HEK293T (cell line): ENCODE data around the gene PAM.

Source experiments
- ARNT ChIP-seq: fragments of 450-650 bp; IDR thresholded peaks from 2 replicates; pipeline ENCODE4 v1.6.1; 2017; ENCODE audit warnings: mild to moderate bottlenecking
- CTBP1 ChIP-seq: fragments of 450-650 bp; IDR thresholded peaks from 2 replicates; pipeline ENCODE4 v1.6.1; 2016; ENCODE audit warnings: borderline replicate concordance
- ELF4 ChIP-seq: fragments of 450-650 bp; IDR thresholded peaks from 2 replicates; pipeline ENCODE4 v1.6.1; 2017; ENCODE audit warnings: antibody characterized with exemption
- FOXK2 ChIP-seq: fragments of 450-650 bp; IDR thresholded peaks from 2 replicates; pipeline ENCODE4 v1.6.1; 2016; ENCODE audit warnings: mild to moderate bottlenecking
- FOXM1 ChIP-seq: fragments of 450-650 bp; IDR thresholded peaks from 2 replicates; pipeline ENCODE4 v1.6.1; 2017; ENCODE audit warnings: mild to moderate bottlenecking, borderline replicate concordance
- HDGF ChIP-seq: fragments of 450-650 bp; IDR thresholded peaks from 2 replicates; pipeline ENCODE4 v1.6.1; 2017; ENCODE audit warnings: antibody characterized with exemption, borderline replicate concordance
- L3MBTL2 ChIP-seq: fragments of 450-650 bp; conservative IDR thresholded peaks from 2 replicates; pipeline ENCODE4 v1.6.1; 2016; ENCODE audit warnings: mild to moderate bottlenecking
- PKNOX1 ChIP-seq: fragments of 450-650 bp; IDR thresholded peaks from 2 replicates; pipeline ENCODE4 v1.6.1; 2016
- SP1 ChIP-seq: fragments of 450-650 bp; IDR thresholded peaks from 2 replicates; pipeline ENCODE4 v1.6.1; 2017
- ZNF384 ChIP-seq: fragments of 450-650 bp; IDR thresholded peaks from 2 replicates; pipeline ENCODE4 v1.6.1; 2016

GRCh38 chr5:102874054-102874453, 118.9 kb downstream of the PAM start:
- TF ChIP-seq PKNOX1 (peak; percentile 6; the same call in 1 of the 2 replicates), HDGF (no peak), SP1 (no peak), CTBP1 (no peak), ELF4 (no peak), FOXM1 (no peak), ARNT (no peak), ZNF384 (no peak), FOXK2 (no peak), L3MBTL2 (no peak)
